ENCODE results near the gene BRAF. TPM values are rescaled to one million over a fixed set of nuclear protein-coding genes. Genes with fewer than 3 reads are reported as not detected.
"Not testable (repeated sequence)": the region's sequence is repeated elsewhere in the genome, so short reads cannot be mapped to it uniquely, and the experiment has no call there.

The BRAF gene
- total RNA-seq: 10 to 100 TPM; 19.4 to 43.5 (median 31.4) TPM

DNA sequence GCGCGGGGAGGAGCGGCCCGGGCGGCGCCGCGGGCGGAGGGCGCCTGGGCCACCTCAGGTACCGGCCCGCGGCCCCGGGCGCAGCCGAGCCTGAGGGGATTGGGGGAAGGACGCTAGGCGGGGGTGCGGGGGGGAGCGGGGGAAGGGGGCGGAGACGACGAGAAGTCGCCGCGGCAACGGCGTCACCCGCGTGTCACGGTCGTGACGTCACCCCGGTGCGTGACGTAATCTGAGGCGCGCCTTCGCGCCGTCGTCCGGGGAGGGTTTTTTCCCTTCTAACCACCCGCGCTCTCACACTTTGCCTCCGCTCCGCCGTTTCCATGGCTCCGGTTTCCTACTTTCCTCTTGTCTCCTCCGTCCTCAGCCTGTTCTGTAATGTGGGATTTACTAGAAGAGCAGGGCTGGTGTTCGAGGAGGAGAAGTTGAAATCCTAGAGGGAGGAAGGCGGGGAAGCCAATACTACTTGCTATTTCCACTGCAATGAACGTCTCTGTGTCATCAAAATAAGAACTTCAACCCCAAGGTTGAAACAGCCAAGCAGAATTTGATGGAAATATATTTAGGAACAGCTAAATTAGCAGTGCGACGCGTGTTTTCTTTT, at the start of gene BRAF:
TSS of gene BRAF (minus strand) at position 109 of the 601 bp plus-strand sequence. CDS start 226 bp downstream, outside the sequence.
- H3K4me3 ChIP-seq: peak within 1 kb of the TSS; percentile 85 to 99 (median 98)
- in situ Hi-C loops (cut with MboI; ENCODE audit: low pct_unique_long_range_greater_than_20kb in 2 of 9, low sequenced_read_pairs in 9 of 9, unreplicated experiment in 9 of 9): no loop called here
- ATAC-seq (replicated peaks in 6 of 8): peak; percentile 67 to 74 (median 72)
- H3K27ac ChIP-seq: peak within 1 kb of the TSS; percentile 98 to 99
- H3K4me1 ChIP-seq (replicated peaks in 1 of 2): peaks cover 4 to 15% of the 10 kb centered on the region in 2 donors
- 0 to 6% (median 3%) methylated on average over 1 to 15 of the region's 56 CpGs; no CpG with 5 or more reads in 1 of the 10 experiments for WGBS, 10 experiments

DNA sequence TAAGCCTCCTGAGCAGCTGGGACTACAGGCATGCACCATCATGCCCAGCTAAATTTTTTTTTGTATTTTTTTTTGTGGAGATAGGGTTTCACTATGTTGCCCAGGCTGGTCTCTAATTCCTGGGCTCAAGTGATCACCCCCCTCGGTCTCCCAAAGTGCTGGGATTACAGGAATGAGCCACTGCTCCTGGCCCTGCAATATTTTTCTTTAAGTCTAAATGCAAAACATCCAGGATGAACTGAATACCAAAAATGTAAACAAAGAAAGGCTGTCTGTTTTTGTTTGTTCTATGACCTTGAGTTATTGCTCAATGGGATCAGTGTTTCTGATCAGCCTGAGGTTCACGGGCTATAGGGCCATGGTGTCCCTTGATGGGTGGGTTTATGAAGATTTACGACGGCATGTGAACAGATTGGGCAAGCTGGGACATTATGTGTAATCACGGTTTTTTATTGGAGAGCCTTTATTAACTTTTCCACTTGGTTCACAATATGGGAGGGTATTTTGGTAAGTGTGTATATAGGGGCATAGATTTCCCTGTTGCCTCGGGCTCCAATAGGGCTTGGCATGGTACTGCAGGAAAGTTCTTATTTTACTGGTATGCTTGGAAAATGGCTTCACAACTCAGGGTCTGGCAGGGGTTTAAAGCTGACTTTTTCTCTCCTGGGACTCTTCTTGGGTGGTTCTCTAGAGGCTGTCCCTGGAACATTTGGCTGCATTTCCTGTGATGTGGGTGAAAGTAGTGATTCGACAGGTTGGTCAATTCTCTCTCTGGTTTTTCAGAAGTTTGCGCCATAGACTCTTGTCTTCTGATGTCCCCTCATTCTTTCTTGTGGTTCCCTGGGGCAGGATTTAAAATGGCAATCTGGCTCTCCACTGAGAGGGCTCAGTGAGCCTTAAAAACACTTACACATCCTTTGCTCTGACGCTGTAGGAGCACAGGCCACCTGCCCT, 48.4 kb upstream of the BRAF start:
- no peak for ATAC-seq (replicated peaks in 6 of 8)
- WGBS, 10 experiments: 25 to 100% (median 65%) methylated on average over 2 to 8 of the region's 9 CpGs; no CpG with 5 or more reads in 2 of the 10 experiments
- Histone ChIP-seq H3K4me1 (replicated peaks in 1 of 2) (no peaks in the 10 kb centered on the region), H3K27ac (no peak overlapping the region), H3K4me3 (no peak overlapping the region)
- in situ Hi-C loops (cut with MboI; ENCODE audit: low pct_unique_long_range_greater_than_20kb in 2 of 9, low sequenced_read_pairs in 9 of 9, unreplicated experiment in 9 of 9): no loop called here

DNA sequence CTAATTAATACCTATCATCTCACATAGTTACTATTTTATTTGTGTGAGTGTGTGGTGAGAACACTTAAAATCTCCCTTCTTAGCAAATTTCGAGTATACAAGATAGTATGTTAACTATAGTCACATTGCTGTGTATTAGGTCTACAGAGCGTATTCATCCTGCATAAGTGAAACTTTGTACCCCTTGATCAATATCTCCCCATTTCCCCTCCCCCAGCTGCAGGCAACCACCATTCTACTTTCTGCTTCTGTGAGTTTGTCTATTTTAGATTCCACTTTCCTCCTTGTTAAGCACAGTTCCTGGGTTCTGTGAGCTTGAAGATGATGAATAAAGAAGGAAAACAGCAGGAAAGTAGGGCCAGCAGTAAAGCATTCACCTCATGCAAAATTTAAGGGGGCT, 47.6 kb upstream of the BRAF start:
- Histone ChIP-seq H3K4me1 (replicated peaks in 1 of 2) (no peaks in the 10 kb centered on the region), H3K27ac (no peak overlapping the region), H3K4me3 (no peak overlapping the region)
- WGBS, 10 experiments: 11 to 100% (median 60%) methylated on average over 1 to 2 of the region's 2 CpGs; no CpG with 5 or more reads in 3 of the 10 experiments
- ATAC-seq (replicated peaks in 6 of 8): no peak
- in situ Hi-C loops (cut with MboI; ENCODE audit: low pct_unique_long_range_greater_than_20kb in 2 of 9, low sequenced_read_pairs in 9 of 9, unreplicated experiment in 9 of 9): no loop called here

DNA sequence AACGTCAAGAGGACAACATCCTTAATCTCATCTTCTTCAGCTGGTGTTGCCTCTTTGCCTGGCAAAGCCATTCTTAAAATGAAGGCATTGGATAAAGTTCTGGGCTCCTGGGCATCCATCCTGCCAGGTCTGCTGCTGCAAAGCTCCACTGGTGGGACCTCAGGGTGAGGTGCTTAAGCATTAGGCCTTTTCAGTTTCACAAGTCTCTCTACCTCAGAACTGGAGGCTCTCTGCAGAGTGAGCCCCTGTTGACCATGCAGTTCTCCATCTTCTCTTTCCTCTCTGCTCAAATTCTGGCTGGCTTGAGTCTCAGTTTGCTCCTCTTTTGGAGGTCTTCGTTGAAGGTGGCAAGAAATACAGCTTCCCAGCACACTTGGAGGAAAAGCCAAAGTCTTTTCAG, 42.7 kb upstream of the BRAF start:
- Histone ChIP-seq H3K27ac (no peak overlapping the region), H3K4me1 (replicated peaks in 1 of 2) (no peaks in the 10 kb centered on the region), H3K4me3 (no peak overlapping the region)
- in situ Hi-C loops (cut with MboI; ENCODE audit: low pct_unique_long_range_greater_than_20kb in 2 of 9, low sequenced_read_pairs in 9 of 9, unreplicated experiment in 9 of 9): no loop called here
- 0 to 92% (median 78%) methylated on average over 1 to 2 of the region's 2 CpGs; no CpG with 5 or more reads in 3 of the 10 experiments for WGBS, 10 experiments
- no peak for ATAC-seq (replicated peaks in 6 of 8)

DNA sequence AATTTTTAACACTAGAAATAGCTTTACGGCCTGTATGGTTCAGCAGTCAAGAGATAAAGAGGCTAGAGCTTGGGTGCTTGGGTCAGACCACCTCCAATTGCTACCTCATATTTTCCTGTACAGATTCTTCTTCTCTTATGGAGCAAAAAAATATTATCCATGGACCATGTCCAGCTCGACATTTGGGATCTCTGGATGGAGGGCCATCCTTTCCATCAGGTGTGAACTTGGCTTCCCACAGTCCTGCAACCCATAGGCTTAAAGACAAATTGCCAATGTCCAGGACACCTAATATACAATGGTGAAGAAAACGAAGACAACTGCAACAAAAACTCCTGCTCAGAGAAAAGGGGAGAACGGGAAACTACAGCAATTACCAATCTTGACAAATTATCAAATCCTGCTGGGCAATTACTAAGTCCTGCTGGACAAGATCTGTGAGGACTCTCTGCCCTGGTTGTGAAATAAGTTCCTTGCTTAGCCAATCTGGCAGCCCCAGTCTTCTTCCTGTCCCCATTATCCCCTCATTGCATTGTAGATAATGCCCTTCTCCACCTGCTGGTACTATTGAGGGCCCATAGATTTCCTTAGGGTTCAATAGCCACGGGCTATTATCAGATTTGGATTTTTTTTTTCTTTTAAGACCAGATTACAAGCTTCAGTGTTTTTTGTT, 42.0 kb upstream of the BRAF start:
- WGBS, 10 experiments: 0 to 100% (median 56%) methylated on average over 1 to 5 of the region's 5 CpGs

DNA sequence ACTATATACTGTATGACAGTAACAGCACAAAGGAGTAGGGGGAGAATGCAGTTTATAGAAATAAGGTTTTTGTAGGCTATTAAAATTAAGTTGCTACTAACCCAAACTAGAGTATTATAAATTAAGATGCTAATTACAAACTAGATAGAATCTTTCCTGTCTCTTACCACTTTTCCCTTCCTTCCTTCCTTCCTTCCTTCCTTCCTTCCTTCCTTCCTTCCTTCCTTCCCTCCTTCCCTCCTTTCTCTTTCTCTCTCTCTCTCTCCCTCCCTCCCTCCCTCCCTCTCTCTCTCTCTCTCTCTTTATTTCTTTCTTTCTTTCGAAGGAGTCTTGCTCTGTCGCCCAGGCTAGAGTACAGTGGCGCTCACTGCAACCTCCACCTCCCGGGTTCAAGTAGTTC, 36.4 kb upstream of the BRAF start:
- in situ Hi-C loops (cut with MboI; ENCODE audit: low pct_unique_long_range_greater_than_20kb in 2 of 9, low sequenced_read_pairs in 9 of 9, unreplicated experiment in 9 of 9): no loop called here
- ATAC-seq (replicated peaks in 6 of 8): no peak
- no CpG with 5 or more reads among the region's 4 CpGs for WGBS, 10 experiments
- H3K4me1 ChIP-seq (replicated peaks in 1 of 2): no peaks in the 10 kb centered on the region
- no peak overlapping the region for H3K4me3 ChIP-seq
- H3K27ac ChIP-seq: no peak overlapping the region

More for the DNA sequence above, 42.0 kb upstream of the BRAF start:
- no peak overlapping the region for H3K27ac ChIP-seq
- no peaks in the 10 kb centered on the region for H3K4me1 ChIP-seq (replicated peaks in 1 of 2)
- no peak for ATAC-seq (replicated peaks in 6 of 8)
- H3K4me3 ChIP-seq: no peak overlapping the region
- in situ Hi-C loops (cut with MboI; ENCODE audit: low pct_unique_long_range_greater_than_20kb in 2 of 9, low sequenced_read_pairs in 9 of 9, unreplicated experiment in 9 of 9): no loop called here

DNA sequence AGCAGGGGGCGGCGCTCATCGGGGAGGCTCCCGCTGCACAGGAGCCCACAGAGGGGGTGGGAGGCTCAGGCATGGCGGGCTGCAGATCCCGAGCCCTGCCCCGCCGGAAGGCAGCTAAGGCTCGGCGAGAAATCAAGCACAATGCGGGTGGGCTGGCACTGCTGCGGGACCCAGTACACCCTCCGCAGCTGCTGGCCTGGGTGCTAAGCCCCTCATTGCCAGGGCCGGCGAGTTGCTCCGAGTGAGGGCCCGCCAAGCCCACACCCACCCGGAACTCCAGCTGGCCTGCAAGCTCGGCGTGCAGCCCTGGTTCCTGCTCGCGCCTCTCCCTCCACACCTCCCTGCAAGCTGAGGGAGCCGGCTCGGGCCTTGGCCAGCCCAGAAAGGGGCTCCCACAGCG, 32.3 kb upstream of the BRAF start:
- 0 to 94% (median 84%) methylated on average over 1 to 11 of the region's 25 CpGs; no CpG with 5 or more reads in 6 of the 10 experiments for WGBS, 10 experiments
- in situ Hi-C loops (cut with MboI; ENCODE audit: low pct_unique_long_range_greater_than_20kb in 2 of 9, low sequenced_read_pairs in 9 of 9, unreplicated experiment in 9 of 9); H3K27ac ChIP-seq; ATAC-seq (replicated peaks in 6 of 8); H3K4me3 ChIP-seq; H3K4me1 ChIP-seq (replicated peaks in 1 of 2): not testable (repeated sequence)

DNA sequence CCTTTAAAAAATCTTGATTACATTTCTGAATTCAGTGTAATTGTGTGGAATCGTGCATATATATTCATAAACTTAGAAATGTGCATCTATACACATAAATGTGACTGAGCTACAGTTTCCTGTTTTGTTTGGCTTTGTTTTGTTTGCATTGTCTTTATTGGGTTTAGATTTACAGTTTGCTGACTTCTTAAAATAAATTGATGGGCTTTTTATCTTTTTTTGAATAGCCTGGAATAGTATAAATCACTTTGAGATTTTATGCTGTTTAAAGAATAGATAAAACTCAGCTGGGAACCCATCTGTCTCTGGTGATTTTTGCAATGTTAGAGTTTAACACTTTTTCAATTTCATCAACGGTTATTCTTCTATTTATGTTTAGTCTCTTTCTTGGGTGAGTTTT, 21.2 kb upstream of the BRAF start:
- H3K4me1 ChIP-seq (replicated peaks in 1 of 2): no peaks in the 10 kb centered on the region
- in situ Hi-C loops (cut with MboI; ENCODE audit: low pct_unique_long_range_greater_than_20kb in 2 of 9, low sequenced_read_pairs in 9 of 9, unreplicated experiment in 9 of 9): no loop called here
- ATAC-seq (replicated peaks in 6 of 8): peak in 1 of 8 experiments; percentile 23
- no peak overlapping the region for H3K27ac ChIP-seq
- H3K4me3 ChIP-seq: no peak overlapping the region
- 9 to 100% (median 66%) methylated on average over 1 to 2 of the region's 2 CpGs for WGBS, 10 experiments

DNA sequence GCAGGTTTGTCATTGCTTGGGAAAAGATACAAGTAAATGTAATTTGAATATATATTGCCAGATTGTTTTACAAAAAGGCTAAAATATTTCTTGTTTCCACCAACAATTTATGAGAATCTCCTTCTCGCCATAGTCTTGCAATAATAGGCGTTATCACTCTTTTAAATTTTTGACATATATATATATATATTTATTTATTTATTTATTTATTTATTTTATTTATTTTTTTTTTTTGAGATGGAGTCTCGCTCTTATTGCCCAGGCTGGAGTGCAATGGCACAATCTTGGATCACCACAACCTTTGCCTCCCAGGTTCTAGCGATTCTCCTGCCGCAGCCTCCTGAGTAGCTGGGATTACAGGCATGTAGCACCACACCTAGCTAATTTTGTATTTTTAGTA, 17.5 kb upstream of the BRAF start:
- H3K4me3 ChIP-seq; ATAC-seq (replicated peaks in 6 of 8); H3K4me1 ChIP-seq (replicated peaks in 1 of 2); in situ Hi-C loops (cut with MboI; ENCODE audit: low pct_unique_long_range_greater_than_20kb in 2 of 9, low sequenced_read_pairs in 9 of 9, unreplicated experiment in 9 of 9); H3K27ac ChIP-seq: not testable (repeated sequence)
- WGBS, 10 experiments: 46 to 100% (median 81%) methylated on average over 1 to 5 of the region's 5 CpGs; no CpG with 5 or more reads in 1 of the 10 experiments

DNA sequence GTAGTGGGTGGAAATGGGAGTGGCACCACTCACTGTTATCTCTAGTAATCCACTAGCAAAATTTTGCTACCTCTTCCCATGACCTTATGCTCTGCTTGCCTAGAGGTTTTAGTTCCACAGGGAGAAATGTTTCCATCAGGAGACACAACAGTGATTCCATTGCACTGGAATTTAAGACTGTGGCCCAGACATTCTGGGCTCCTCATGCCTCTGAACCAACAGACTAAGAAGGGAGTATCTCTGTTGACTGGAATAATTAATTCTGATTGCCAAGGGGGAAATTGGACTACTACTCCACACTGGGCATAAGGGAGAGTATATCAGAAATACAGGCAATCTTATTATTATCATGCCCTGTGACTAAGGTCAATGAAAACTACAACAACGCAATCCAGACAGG, 16.2 kb upstream of the BRAF start:
- no peaks in the 10 kb centered on the region for H3K4me1 ChIP-seq (replicated peaks in 1 of 2)
- H3K27ac ChIP-seq: no peak overlapping the region
- H3K4me3 ChIP-seq: no peak overlapping the region
- ATAC-seq (replicated peaks in 6 of 8): peak in 2 of 8 experiments; percentile 46 to 55
- 0 to 100% (median 63%) methylated on average over 1 of the region's 1 CpG; no CpG with 5 or more reads in 3 of the 10 experiments for WGBS, 10 experiments
- in situ Hi-C loops (cut with MboI; ENCODE audit: low pct_unique_long_range_greater_than_20kb in 2 of 9, low sequenced_read_pairs in 9 of 9, unreplicated experiment in 9 of 9): no loop called here

DNA sequence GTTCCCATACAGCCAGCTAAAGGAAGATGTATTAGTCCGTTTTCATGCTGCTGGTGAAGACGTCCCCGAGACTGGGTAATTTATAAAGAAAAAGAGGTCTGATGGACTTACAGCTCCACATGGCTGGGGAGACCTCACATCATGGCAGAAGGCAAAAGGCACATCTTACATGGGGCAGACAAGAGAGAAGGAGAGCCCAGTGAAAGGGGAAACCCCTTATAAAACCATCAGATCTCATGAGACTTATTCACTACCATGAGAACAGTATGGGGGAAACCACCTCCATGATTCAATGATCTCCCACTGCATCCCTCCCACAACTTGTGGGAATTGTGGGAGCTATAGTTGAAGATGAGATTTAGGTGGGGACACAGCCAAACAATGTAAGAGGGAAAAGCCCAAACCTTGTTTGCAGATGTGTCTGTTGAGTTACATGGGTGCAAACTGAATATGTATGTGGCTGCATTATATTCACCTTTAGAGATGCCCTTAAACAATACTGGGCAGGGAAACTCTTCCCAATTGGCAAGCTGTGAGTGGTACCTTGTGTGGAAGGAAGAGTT, 13.1 kb upstream of the BRAF start:
- in situ Hi-C loops (cut with MboI; ENCODE audit: low pct_unique_long_range_greater_than_20kb in 2 of 9, low sequenced_read_pairs in 9 of 9, unreplicated experiment in 9 of 9): no loop called here
- Histone ChIP-seq H3K27ac (no peak overlapping the region), H3K4me1 (replicated peaks in 1 of 2) (no peaks in the 10 kb centered on the region), H3K4me3 (no peak overlapping the region)
- WGBS, 10 experiments: 40 to 90% (median 73%) methylated on average over 1 to 3 of the region's 3 CpGs; no CpG with 5 or more reads in 5 of the 10 experiments
- ATAC-seq (replicated peaks in 6 of 8): no peak

DNA sequence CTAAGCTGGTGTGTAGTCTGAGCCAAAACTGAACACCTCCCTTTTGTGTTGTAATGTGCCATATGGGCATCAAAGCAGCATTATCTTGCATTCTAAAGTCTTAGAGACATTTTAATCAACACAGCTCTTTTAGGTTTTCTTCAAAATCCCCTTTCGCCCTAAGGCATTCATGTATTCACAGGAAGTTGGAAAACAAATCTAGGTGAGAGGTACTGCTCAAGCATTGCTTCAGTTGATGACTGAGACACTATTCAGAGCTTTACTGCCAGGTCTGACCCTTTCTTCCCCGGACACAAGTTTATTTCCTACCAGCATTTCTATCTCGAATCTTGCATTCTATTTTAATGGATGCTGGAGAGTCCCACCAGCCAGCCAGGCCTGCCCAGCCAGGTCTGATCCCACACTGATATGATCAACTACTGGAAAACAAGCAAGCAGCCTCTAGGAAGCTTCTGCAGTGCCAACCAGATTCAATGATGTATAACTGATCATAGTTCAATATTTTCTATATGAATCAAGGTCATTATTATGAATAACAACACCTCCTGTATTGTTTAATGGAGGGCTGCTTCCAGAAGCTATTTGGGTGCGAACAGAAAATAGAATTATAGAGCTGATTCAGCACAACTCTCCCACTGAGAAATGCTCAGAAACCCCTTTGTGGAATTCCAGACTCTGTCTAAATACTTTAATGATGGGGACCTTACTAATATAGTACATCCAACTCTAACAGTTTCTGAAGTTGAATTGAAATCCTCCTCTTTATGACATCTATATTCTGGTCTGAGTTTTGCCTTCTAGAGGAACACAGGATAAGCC, 4.0 kb upstream of the BRAF start:
- Histone ChIP-seq H3K27ac (no peak overlapping the region), H3K4me3 (no peak overlapping the region), H3K4me1 (replicated peaks in 1 of 2) (peaks cover 0 to 4% of the 10 kb centered on the region in 2 donors)
- no peak for ATAC-seq (replicated peaks in 6 of 8)
- WGBS, 10 experiments: 9 to 90% (median 55%) methylated on average over 2 to 4 of the region's 4 CpGs
- in situ Hi-C loops (cut with MboI; ENCODE audit: low pct_unique_long_range_greater_than_20kb in 2 of 9, low sequenced_read_pairs in 9 of 9, unreplicated experiment in 9 of 9): no loop called here

Measured in motor neuron (in vitro differentiated cells).